Endothelial cell of umbilical vein (primary cell): ENCODE results near the gene MC1R.

Experiments used
- EZH2 ChIP-seq: IDR thresholded peaks from 2 replicates; pipeline ENCODE4 v1.6.1; 2012; ENCODE audit warnings: borderline replicate concordance, low read depth, mild to moderate bottlenecking, moderate library complexity, low read length, inconsistent platforms; ENCODE audit not compliant: severe bottlenecking
- FOS ChIP-seq: IDR thresholded peaks from 2 replicates; pipeline ENCODE4 v1.6.1; 2011; ENCODE audit warnings: mild to moderate bottlenecking, low read length, moderate library complexity, borderline replicate concordance; ENCODE audit not compliant: insufficient read depth
- GATA2 ChIP-seq: IDR thresholded peaks from 2 replicates; pipeline ENCODE4 v1.7.0; 2011; ENCODE audit warnings: low read depth, mild to moderate bottlenecking, moderate library complexity, mixed read lengths, low read length; ENCODE audit not compliant: insufficient read length, insufficient read depth
- JUN ChIP-seq: IDR thresholded peaks from 2 replicates; pipeline ENCODE4 v1.6.1; 2011; ENCODE audit warnings: borderline replicate concordance, low read depth; ENCODE audit not compliant: insufficient read length, insufficient read depth
- MYC ChIP-seq: IDR thresholded peaks from one replicate; pipeline ENCODE4 v1.6.1; 2011; ENCODE audit warnings: mild to moderate bottlenecking, low read depth, low read length
- POLR2A ChIP-seq: IDR thresholded peaks from 2 replicates; pipeline ENCODE4 v1.6.1; 2012; ENCODE audit warnings: low read depth, mild to moderate bottlenecking, control low read depth, low read length
- POLR2AphosphoS5 ChIP-seq: IDR thresholded peaks from 2 replicates; pipeline ENCODE4 v1.6.1; 2012; ENCODE audit warnings: low read depth, mild to moderate bottlenecking, control low read depth, low read length, moderate library complexity; ENCODE audit not compliant: insufficient read depth
- TF ChIP-seq, protein P1 (sequence below), 2 donors: IDR thresholded peaks; 1 replicate in 1 of 2; 2 replicates in 1 of 2; pipeline ENCODE4 v1.5.1; 2011; ENCODE audit warnings: low read length in 2 of 2, mild to moderate bottlenecking in 2 of 2, moderate library complexity in 2 of 2, control low read depth in 1 of 2, inconsistent platforms in 1 of 2, low read depth in 1 of 2; ENCODE audit not compliant: insufficient read depth in 1 of 2; ENCODE audit errors: extremely low read depth in 1 of 2
- TF ChIP-seq, protein P2 (sequence below): IDR thresholded peaks from 2 replicates; pipeline ENCODE4 v1.6.1; 2011; ENCODE audit not compliant: insufficient read depth, insufficient read length

DNA sequence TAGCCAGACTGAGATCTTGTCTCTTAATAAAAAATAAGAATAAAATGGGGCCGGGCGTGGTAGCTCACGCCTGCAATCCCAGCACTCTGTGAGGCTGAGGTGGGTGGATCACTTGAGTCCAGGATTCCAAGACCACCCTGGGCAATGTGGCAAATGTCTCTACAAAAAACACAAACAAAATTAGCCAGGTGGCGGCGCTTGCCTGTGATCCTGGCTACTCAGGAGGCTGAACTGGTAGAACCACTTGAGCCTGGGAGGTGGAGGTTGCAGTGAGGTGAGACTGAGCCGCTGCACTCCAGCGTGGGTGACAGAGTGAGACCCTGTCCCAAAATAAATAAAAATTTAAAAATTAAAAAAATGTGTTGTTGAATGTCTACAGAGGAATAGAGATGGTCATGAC lies 27.0 kb downstream of the MC1R start:
- TF ChIP-seq POLR2A (no peak), POLR2AphosphoS5 (no peak), MYC (no peak), EZH2 (no peak), FOS (no peak), JUN (no peak), GATA2 (no peak)
- TF ChIP-seq, protein P1, sequence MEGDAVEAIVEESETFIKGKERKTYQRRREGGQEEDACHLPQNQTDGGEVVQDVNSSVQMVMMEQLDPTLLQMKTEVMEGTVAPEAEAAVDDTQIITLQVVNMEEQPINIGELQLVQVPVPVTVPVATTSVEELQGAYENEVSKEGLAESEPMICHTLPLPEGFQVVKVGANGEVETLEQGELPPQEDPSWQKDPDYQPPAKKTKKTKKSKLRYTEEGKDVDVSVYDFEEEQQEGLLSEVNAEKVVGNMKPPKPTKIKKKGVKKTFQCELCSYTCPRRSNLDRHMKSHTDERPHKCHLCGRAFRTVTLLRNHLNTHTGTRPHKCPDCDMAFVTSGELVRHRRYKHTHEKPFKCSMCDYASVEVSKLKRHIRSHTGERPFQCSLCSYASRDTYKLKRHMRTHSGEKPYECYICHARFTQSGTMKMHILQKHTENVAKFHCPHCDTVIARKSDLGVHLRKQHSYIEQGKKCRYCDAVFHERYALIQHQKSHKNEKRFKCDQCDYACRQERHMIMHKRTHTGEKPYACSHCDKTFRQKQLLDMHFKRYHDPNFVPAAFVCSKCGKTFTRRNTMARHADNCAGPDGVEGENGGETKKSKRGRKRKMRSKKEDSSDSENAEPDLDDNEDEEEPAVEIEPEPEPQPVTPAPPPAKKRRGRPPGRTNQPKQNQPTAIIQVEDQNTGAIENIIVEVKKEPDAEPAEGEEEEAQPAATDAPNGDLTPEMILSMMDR (IDR thresholded peaks at IDR 0.05; ENCODE audit: extremely low read depth in 1 of 2, insufficient read depth in 1 of 2, low read depth in 1 of 2, low read length in 2 of 2): no peak
- TF ChIP-seq, protein P2, sequence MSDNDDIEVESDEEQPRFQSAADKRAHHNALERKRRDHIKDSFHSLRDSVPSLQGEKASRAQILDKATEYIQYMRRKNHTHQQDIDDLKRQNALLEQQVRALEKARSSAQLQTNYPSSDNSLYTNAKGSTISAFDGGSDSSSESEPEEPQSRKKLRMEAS: no peak
